Mammary epithelial cell (primary cell): Measurements from ENCODE around the gene PRKAA1.

Experiments used
- EZH2 ChIP-seq: IDR thresholded peaks from 2 replicates; pipeline ENCODE4 v1.6.1; 2012; ENCODE audit warnings: low read length, inconsistent platforms, borderline replicate concordance
- TF ChIP-seq, protein P1 (sequence below), 2 donors: IDR thresholded peaks in 1 of 2; conservative IDR thresholded peaks in 1 of 2; 2 replicates each; pipeline ENCODE4 v1.5.1; 2011 to 2012; ENCODE audit warnings: inconsistent platforms in 2 of 2, low read length in 2 of 2, mild to moderate bottlenecking in 2 of 2, control low read depth in 1 of 2, low read depth in 1 of 2; ENCODE audit not compliant: insufficient read depth in 1 of 2; ENCODE audit errors: extremely low read depth in 1 of 2

DNA sequence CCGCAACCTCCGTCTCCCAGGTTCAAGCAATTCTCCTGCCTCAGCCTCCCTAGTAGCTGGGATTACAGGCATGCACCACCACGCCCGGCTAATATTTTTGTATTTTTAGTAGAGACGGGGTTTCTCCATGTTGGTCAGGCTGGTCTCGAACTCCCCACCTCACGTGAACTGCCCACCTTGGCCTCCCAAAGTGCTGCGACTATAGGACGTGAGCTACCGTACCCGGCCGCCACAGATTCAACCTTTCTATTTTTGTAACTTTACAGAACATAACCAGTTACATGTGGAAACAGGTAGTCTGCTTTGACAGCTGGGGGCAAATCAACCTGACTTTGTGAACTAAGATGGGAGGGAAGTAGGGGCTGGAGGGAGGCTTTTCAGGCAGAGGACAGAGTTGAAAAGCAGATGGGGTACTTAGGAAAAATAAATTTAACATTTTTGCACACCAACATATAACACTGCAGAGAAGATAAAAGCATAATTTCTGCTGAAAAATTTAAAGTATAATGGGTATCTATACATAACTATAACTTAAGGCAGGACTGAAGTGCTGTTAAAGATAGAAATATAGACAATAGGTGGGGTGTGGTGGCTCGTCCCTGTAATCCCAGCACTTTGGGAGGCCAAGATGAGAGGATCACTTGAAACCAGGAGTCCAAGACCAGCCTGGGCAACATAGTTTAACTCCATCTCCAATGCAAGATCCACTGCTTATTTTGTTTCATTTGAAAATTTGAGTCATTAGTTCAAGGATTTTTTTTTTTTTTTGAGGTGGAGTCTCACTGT lies 31.8 kb upstream of the PRKAA1 start:
- TF ChIP-seq, protein P1, sequence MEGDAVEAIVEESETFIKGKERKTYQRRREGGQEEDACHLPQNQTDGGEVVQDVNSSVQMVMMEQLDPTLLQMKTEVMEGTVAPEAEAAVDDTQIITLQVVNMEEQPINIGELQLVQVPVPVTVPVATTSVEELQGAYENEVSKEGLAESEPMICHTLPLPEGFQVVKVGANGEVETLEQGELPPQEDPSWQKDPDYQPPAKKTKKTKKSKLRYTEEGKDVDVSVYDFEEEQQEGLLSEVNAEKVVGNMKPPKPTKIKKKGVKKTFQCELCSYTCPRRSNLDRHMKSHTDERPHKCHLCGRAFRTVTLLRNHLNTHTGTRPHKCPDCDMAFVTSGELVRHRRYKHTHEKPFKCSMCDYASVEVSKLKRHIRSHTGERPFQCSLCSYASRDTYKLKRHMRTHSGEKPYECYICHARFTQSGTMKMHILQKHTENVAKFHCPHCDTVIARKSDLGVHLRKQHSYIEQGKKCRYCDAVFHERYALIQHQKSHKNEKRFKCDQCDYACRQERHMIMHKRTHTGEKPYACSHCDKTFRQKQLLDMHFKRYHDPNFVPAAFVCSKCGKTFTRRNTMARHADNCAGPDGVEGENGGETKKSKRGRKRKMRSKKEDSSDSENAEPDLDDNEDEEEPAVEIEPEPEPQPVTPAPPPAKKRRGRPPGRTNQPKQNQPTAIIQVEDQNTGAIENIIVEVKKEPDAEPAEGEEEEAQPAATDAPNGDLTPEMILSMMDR (conservative IDR thresholded peaks at IDR 0.05 in 1 of 2, IDR thresholded peaks at IDR 0.05 in 1 of 2; ENCODE audit: extremely low read depth in 1 of 2, insufficient read depth in 1 of 2, low read depth in 1 of 2, low read length in 2 of 2): no peak
- no peak for TF ChIP-seq EZH2
